Esophagus squamous epithelium (tissue), 4 donors: ENCODE data around the gene CCR5AS.

ENCODE experiments used
- CTCF ChIP-seq, 6 experiments: fragments of 450-650 bp in 4 of 6; fragments of 200-600 bp in 2 of 6; sonication (generic) in 2 of 6; IDR thresholded peaks; one replicate each; pipeline ENCODE4 v1.5.1; 2016 to 2019; ENCODE audit warnings: antibody characterized with exemption in 6 of 6, mild to moderate bottlenecking in 4 of 6, moderate library complexity in 4 of 6
- POLR2A ChIP-seq, 4 donors: fragments of 450-650 bp; IDR thresholded peaks; one replicate each; pipeline ENCODE4 v1.6.1; 2017; ENCODE audit warnings: antibody characterized with exemption in 4 of 4, mild to moderate bottlenecking in 4 of 4, moderate library complexity in 3 of 4

GRCh38 chr3:46417841-46418611, 11.2 kb upstream of the CCR5AS start:
- TF ChIP-seq CTCF (IDR thresholded peaks at IDR 0.05) (no peak), POLR2A (IDR thresholded peaks at IDR 0.05) (no peak)
